ENCODE results near the gene GNAZ. TPM values are rescaled to one million over a fixed set of nuclear protein-coding genes. Genes with fewer than 3 reads are reported as not detected.

GNAZ gene
- total RNA-seq, 1 donor from 2014 or later: 1.1 TPM

GRCh38 chr22:23101524-23101923 is 31.2 kb downstream of the GNAZ start:
- FAIRE-seq (no peak), DNase-seq (ENCODE audit: low read depth) (no peak)
- H3K9me3 ChIP-seq (ENCODE audit: insufficient read depth, low read depth, low read length): no peaks in the 10 kb centered on the region
- H3K79me2 ChIP-seq (ENCODE audit: insufficient read depth, low read length): no peaks in the 10 kb centered on the region
- H3K36me3 ChIP-seq (ENCODE audit: insufficient read depth, low read length): no peaks in the 10 kb centered on the region
- Mint-ChIP-seq H3K36me3 (ENCODE audit: low read depth, unreplicated experiment) (no peaks in the 10 kb centered on the region), H3K27me3 (ENCODE audit: low read depth, unreplicated experiment) (peaks cover 50% of the 10 kb centered on the region), H3K27ac (ENCODE audit: unreplicated experiment) (no peak overlapping the region), H3K4me1 (ENCODE audit: low read depth, unreplicated experiment) (no peaks in the 10 kb centered on the region), H3K4me3 (ENCODE audit: unreplicated experiment) (no peak overlapping the region), H3K9me3 (ENCODE audit: unreplicated experiment) (no peaks in the 10 kb centered on the region)
- no peak overlapping the region for H3K27ac ChIP-seq (ENCODE audit: low read depth, low read length)
- no peak overlapping the region for H3K4me2 ChIP-seq (ENCODE audit: low read length)
- no peak overlapping the region for H2AFZ ChIP-seq (ENCODE audit: low read depth, low read length)
- no peak overlapping the region for H3K4me3 ChIP-seq (ENCODE audit: insufficient read depth, low read depth, low read length)
- H3K4me1 ChIP-seq (ENCODE audit: insufficient read depth, low read length): no peaks in the 10 kb centered on the region
- TF ChIP-seq CTCF (IDR thresholded peaks at IDR 0.05; ENCODE audit: insufficient read depth, low read depth, low read length) (no peak), EZH2 (IDR thresholded peaks at IDR 0.05; ENCODE audit: insufficient read depth, low read length) (no peak)
- H3K27me3 ChIP-seq (ENCODE audit: insufficient read depth, low read length): no peaks in the 10 kb centered on the region
- H3K9ac ChIP-seq (ENCODE audit: low read length): no peak overlapping the region
- no peaks in the 10 kb centered on the region for H4K20me1 ChIP-seq (ENCODE audit: insufficient read depth, low read length)

GRCh38 chr22:23102002-23102655 is 31.8 kb downstream of the GNAZ start:
- H3K36me3 ChIP-seq (ENCODE audit: insufficient read depth, low read length): no peaks in the 10 kb centered on the region
- no peak overlapping the region for H3K4me3 ChIP-seq (ENCODE audit: insufficient read depth, low read depth, low read length)
- Mint-ChIP-seq H3K27me3 (ENCODE audit: low read depth, unreplicated experiment) (peaks cover 45% of the 10 kb centered on the region), H3K27ac (ENCODE audit: unreplicated experiment) (no peak overlapping the region), H3K4me3 (ENCODE audit: unreplicated experiment) (no peak overlapping the region), H3K36me3 (ENCODE audit: low read depth, unreplicated experiment) (no peaks in the 10 kb centered on the region), H3K4me1 (ENCODE audit: low read depth, unreplicated experiment) (no peaks in the 10 kb centered on the region), H3K9me3 (ENCODE audit: unreplicated experiment) (no peaks in the 10 kb centered on the region)
- no peaks in the 10 kb centered on the region for H4K20me1 ChIP-seq (ENCODE audit: insufficient read depth, low read length)
- no peak overlapping the region for H3K9ac ChIP-seq (ENCODE audit: low read length)
- no peak overlapping the region for H3K27ac ChIP-seq (ENCODE audit: low read depth, low read length)
- no peaks in the 10 kb centered on the region for H3K27me3 ChIP-seq (ENCODE audit: insufficient read depth, low read length)
- DNase-seq (ENCODE audit: low read depth) (no peak), FAIRE-seq (no peak)
- H3K9me3 ChIP-seq (ENCODE audit: insufficient read depth, low read depth, low read length): no peaks in the 10 kb centered on the region
- H3K79me2 ChIP-seq (ENCODE audit: insufficient read depth, low read length): no peaks in the 10 kb centered on the region
- H3K4me2 ChIP-seq (ENCODE audit: low read length): no peak overlapping the region
- H2AFZ ChIP-seq (ENCODE audit: low read depth, low read length): no peak overlapping the region
- TF ChIP-seq EZH2 (IDR thresholded peaks at IDR 0.05; ENCODE audit: insufficient read depth, low read length) (no peak), CTCF (IDR thresholded peaks at IDR 0.05; ENCODE audit: insufficient read depth, low read depth, low read length) (no peak)
- no peaks in the 10 kb centered on the region for H3K4me1 ChIP-seq (ENCODE audit: insufficient read depth, low read length)

GRCh38 chr22:23102776-23103175 is 32.5 kb downstream of the GNAZ start:
- Mint-ChIP-seq H3K36me3 (ENCODE audit: low read depth, unreplicated experiment) (no peaks in the 10 kb centered on the region), H3K27me3 (ENCODE audit: low read depth, unreplicated experiment) (peaks cover 41% of the 10 kb centered on the region), H3K4me3 (ENCODE audit: unreplicated experiment) (no peak overlapping the region), H3K27ac (ENCODE audit: unreplicated experiment) (no peak overlapping the region), H3K4me1 (ENCODE audit: low read depth, unreplicated experiment) (no peaks in the 10 kb centered on the region), H3K9me3 (ENCODE audit: unreplicated experiment) (no peaks in the 10 kb centered on the region)
- Histone ChIP-seq H4K20me1 (ENCODE audit: insufficient read depth, low read length) (no peaks in the 10 kb centered on the region), H3K9me3 (ENCODE audit: insufficient read depth, low read depth, low read length) (no peaks in the 10 kb centered on the region), H2AFZ (ENCODE audit: low read depth, low read length) (no peak overlapping the region), H3K79me2 (ENCODE audit: insufficient read depth, low read length) (no peaks in the 10 kb centered on the region), H3K36me3 (ENCODE audit: insufficient read depth, low read length) (no peaks in the 10 kb centered on the region), H3K4me3 (ENCODE audit: insufficient read depth, low read depth, low read length) (no peak overlapping the region), H3K4me2 (ENCODE audit: low read length) (no peak overlapping the region), H3K27me3 (ENCODE audit: insufficient read depth, low read length) (no peaks in the 10 kb centered on the region), H3K27ac (ENCODE audit: low read depth, low read length) (no peak overlapping the region), H3K9ac (ENCODE audit: low read length) (no peak overlapping the region), H3K4me1 (ENCODE audit: insufficient read depth, low read length) (no peaks in the 10 kb centered on the region)
- no peak for DNase-seq (ENCODE audit: low read depth)
- TF ChIP-seq EZH2 (IDR thresholded peaks at IDR 0.05; ENCODE audit: insufficient read depth, low read length) (no peak), CTCF (IDR thresholded peaks at IDR 0.05; ENCODE audit: insufficient read depth, low read depth, low read length) (no peak)
- no peak for FAIRE-seq

All from astrocyte (in vitro differentiated cells and primary cell).